ENCODE measurements around the gene GLIS1.

Gene GLIS1

GRCh38 chr1:53729456-53730223 lies 9.3 kb downstream of the GLIS1 start:
- Histone ChIP-seq H3K4me1 (ENCODE audit: low read length) (peaks cover 12% of the 10 kb centered on the region), H3K9me2 (replicated peaks; ENCODE audit: insufficient read depth, low read length) (no peaks in the 10 kb centered on the region), H3K4me3 (ENCODE audit: low read length) (no peak overlapping the region), H3K27ac (ENCODE audit: low read length) (no peak overlapping the region), H3K36me3 (replicated peaks; ENCODE audit: insufficient read depth, low read length) (no peaks in the 10 kb centered on the region), H2AFZ (ENCODE audit: low read length) (no peak overlapping the region), H3F3A (ENCODE audit: insufficient read depth, low read length) (peaks cover 10% of the 10 kb centered on the region), H3K79me2 (ENCODE audit: low read length) (peaks cover 11% of the 10 kb centered on the region), H3K4me2 (ENCODE audit: low read depth, low read length) (no peak overlapping the region), H3K9me3 (replicated peaks; ENCODE audit: insufficient read depth, low read length) (no peaks in the 10 kb centered on the region), H4K20me1 (ENCODE audit: insufficient read depth, low read length) (no peaks in the 10 kb centered on the region), H3K9ac (ENCODE audit: low read length) (no peak overlapping the region), H3K27me3 (replicated peaks; ENCODE audit: insufficient read depth, low read length) (no peaks in the 10 kb centered on the region)
- no peak for DNase-seq
- TF ChIP-seq EZH2phosphoT487 (IDR thresholded peaks at IDR 0.05; ENCODE audit: low read length) (no peak), EZH2 (optimal IDR thresholded peaks at IDR 0.05; ENCODE audit: low read depth, low read length) (no peak), CTCF (IDR thresholded peaks at IDR 0.05; ENCODE audit: low read length) (no peak)

GRCh38 chr1:53728702-53729455 lies 10.1 kb downstream of the GLIS1 start:
- TF ChIP-seq EZH2 (optimal IDR thresholded peaks at IDR 0.05; ENCODE audit: low read depth, low read length) (no peak), EZH2phosphoT487 (IDR thresholded peaks at IDR 0.05; ENCODE audit: low read length) (no peak), CTCF (IDR thresholded peaks at IDR 0.05; ENCODE audit: low read length) (no peak)
- Histone ChIP-seq H3K4me2 (ENCODE audit: low read depth, low read length) (no peak overlapping the region), H3K79me2 (ENCODE audit: low read length) (peaks cover 10% of the 10 kb centered on the region), H3K9ac (ENCODE audit: low read length) (no peak overlapping the region), H2AFZ (ENCODE audit: low read length) (no peak overlapping the region), H3K4me3 (ENCODE audit: low read length) (no peak overlapping the region), H3K36me3 (replicated peaks; ENCODE audit: insufficient read depth, low read length) (no peaks in the 10 kb centered on the region), H3K27me3 (replicated peaks; ENCODE audit: insufficient read depth, low read length) (no peaks in the 10 kb centered on the region), H4K20me1 (ENCODE audit: insufficient read depth, low read length) (no peaks in the 10 kb centered on the region), H3K27ac (ENCODE audit: low read length) (no peak overlapping the region), H3K4me1 (ENCODE audit: low read length) (peaks cover 5% of the 10 kb centered on the region), H3F3A (ENCODE audit: insufficient read depth, low read length) (peaks cover 3% of the 10 kb centered on the region; the same call in 1 of the 2 replicates), H3K9me3 (replicated peaks; ENCODE audit: insufficient read depth, low read length) (no peaks in the 10 kb centered on the region), H3K9me2 (replicated peaks; ENCODE audit: insufficient read depth, low read length) (no peaks in the 10 kb centered on the region)
- no peak for DNase-seq

- H2AFZ ChIP-seq (ENCODE audit: low read length): no peak overlapping the region
- no peak overlapping the region for H3K9ac ChIP-seq (ENCODE audit: low read length)
- H3K9me2 ChIP-seq (replicated peaks; ENCODE audit: insufficient read depth, low read length): no peaks in the 10 kb centered on the region
- H3K9me3 ChIP-seq (replicated peaks; ENCODE audit: insufficient read depth, low read length): no peaks in the 10 kb centered on the region
- no peaks in the 10 kb centered on the region for H3F3A ChIP-seq (ENCODE audit: insufficient read depth, low read length)
- no peaks in the 10 kb centered on the region for H3K27me3 ChIP-seq (replicated peaks; ENCODE audit: insufficient read depth, low read length)
- no peaks in the 10 kb centered on the region for H4K20me1 ChIP-seq (ENCODE audit: insufficient read depth, low read length)
- no peak overlapping the region for H3K4me3 ChIP-seq (ENCODE audit: low read length)
- H3K36me3 ChIP-seq (replicated peaks; ENCODE audit: insufficient read depth, low read length): no peaks in the 10 kb centered on the region
- H3K27ac ChIP-seq (ENCODE audit: low read length): no peak overlapping the region
- TF ChIP-seq CTCF (IDR thresholded peaks at IDR 0.05; ENCODE audit: low read length) (no peak), EZH2phosphoT487 (IDR thresholded peaks at IDR 0.05; ENCODE audit: low read length) (no peak), EZH2 (optimal IDR thresholded peaks at IDR 0.05; ENCODE audit: low read depth, low read length) (no peak)
- peaks cover 3% of the 10 kb centered on the region for H3K79me2 ChIP-seq (ENCODE audit: low read length)
- no peak overlapping the region for H3K4me2 ChIP-seq (ENCODE audit: low read depth, low read length)
- no peak for DNase-seq
- H3K4me1 ChIP-seq (ENCODE audit: low read length): no peaks in the 10 kb centered on the region
These were observed 10.8 kb downstream of the GLIS1 start for GRCh38 chr1:53728196-53728595.
